Progenitor cell of endocrine pancreas (in vitro differentiated cells): ENCODE data around the gene KRTAP25-1. TPM values are rescaled to one million over a fixed set of nuclear protein-coding genes. Genes with fewer than 3 reads are reported as not detected.

ENCODE experiments used
- DNase-seq: peaks from one replicate; pipeline ENCODE4 v3.0.0; 2021; ENCODE audit warnings: low spot score; ENCODE audit not compliant: unreplicated experiment
- H3K27ac Mint-ChIP-seq: 2 replicates; pipeline ENCODE4 v1.8.0; 2021; ENCODE audit warnings: mild to moderate bottlenecking, moderate library complexity, mixed read lengths
- H3K27me3 Mint-ChIP-seq: 2 replicates; pipeline ENCODE4 v1.8.0; 2021; ENCODE audit warnings: mixed read lengths
- H3K36me3 Mint-ChIP-seq: 2 replicates; pipeline ENCODE4 v1.8.0; 2022; ENCODE audit warnings: mixed read lengths; ENCODE audit not compliant: insufficient read depth
- H3K4me1 Mint-ChIP-seq: 2 replicates; pipeline ENCODE4 v1.8.0; 2021; ENCODE audit warnings: low read depth, mixed read lengths
- H3K4me3 Mint-ChIP-seq: 2 replicates; pipeline ENCODE4 v1.8.0; 2021; ENCODE audit warnings: low read depth, mild to moderate bottlenecking, moderate library complexity, mixed read lengths
- H3K9me3 Mint-ChIP-seq: 2 replicates; pipeline ENCODE4 v1.8.0; 2021; ENCODE audit warnings: low read depth, mixed read lengths
- CTCF ChIP-seq: fragments of 200-600 bp; sonication (generic); IDR thresholded peaks from one replicate; pipeline ENCODE4 v1.5.0; 2021; ENCODE audit warnings: antibody characterized with exemption, mild to moderate bottlenecking; ENCODE audit not compliant: unreplicated experiment
- total RNA-seq: library from RNA; stranded (reverse); gene quantifications from 2 replicates; pipeline ENCODE4 v1.2.1, GENCODE V29; 2021

The KRTAP25-1 gene
- total RNA-seq, 1 donor from 2014 or later: not detected

GRCh38 chr21:30255679-30256078, 33.6 kb downstream of the KRTAP25-1 start:
- no peak for DNase-seq
- Mint-ChIP-seq H3K27me3 (no peaks in the 10 kb centered on the region), H3K4me1 (no peaks in the 10 kb centered on the region), H3K27ac (no peak overlapping the region), H3K4me3 (no peak overlapping the region), H3K9me3 (no peaks in the 10 kb centered on the region), H3K36me3 (no peaks in the 10 kb centered on the region)
- no peak for TF ChIP-seq CTCF

GRCh38 chr21:30251781-30252180, 37.5 kb downstream of the KRTAP25-1 start:
- DNase-seq: no peak
- Mint-ChIP-seq H3K9me3 (no peaks in the 10 kb centered on the region), H3K4me1 (no peaks in the 10 kb centered on the region), H3K4me3 (no peak overlapping the region), H3K36me3 (no peaks in the 10 kb centered on the region), H3K27ac (no peak overlapping the region), H3K27me3 (no peaks in the 10 kb centered on the region)
- TF ChIP-seq CTCF: no peak

GRCh38 chr21:30249936-30250335, 39.4 kb downstream of the KRTAP25-1 start:
- no peaks in the 10 kb centered on the region for H3K9me3 Mint-ChIP-seq
- TF ChIP-seq CTCF: no peak
- no peak for DNase-seq
- no peak overlapping the region for H3K27ac Mint-ChIP-seq
- no peak overlapping the region for H3K4me3 Mint-ChIP-seq
- no peaks in the 10 kb centered on the region for H3K4me1 Mint-ChIP-seq
- H3K36me3 Mint-ChIP-seq: no peaks in the 10 kb centered on the region
- no peaks in the 10 kb centered on the region for H3K27me3 Mint-ChIP-seq

- Mint-ChIP-seq H3K27me3 (no peaks in the 10 kb centered on the region), H3K4me3 (no peak overlapping the region), H3K27ac (no peak overlapping the region), H3K36me3 (no peaks in the 10 kb centered on the region), H3K4me1 (peaks cover 5% of the 10 kb centered on the region), H3K9me3 (no peaks in the 10 kb centered on the region)
- DNase-seq: no peak
- no peak for TF ChIP-seq CTCF
Measured at GRCh38 chr21:30248844-30249243, 40.5 kb downstream of the KRTAP25-1 start.

GRCh38 chr21:30245061-30245460, 44.3 kb downstream of the KRTAP25-1 start:
- H3K4me1 Mint-ChIP-seq: peaks cover 10% of the 10 kb centered on the region
- H3K4me3 Mint-ChIP-seq: no peak overlapping the region
- no peaks in the 10 kb centered on the region for H3K36me3 Mint-ChIP-seq
- H3K27me3 Mint-ChIP-seq: no peaks in the 10 kb centered on the region
- TF ChIP-seq CTCF: no peak
- no peaks in the 10 kb centered on the region for H3K9me3 Mint-ChIP-seq
- no peak overlapping the region for H3K27ac Mint-ChIP-seq
- no peak for DNase-seq

GRCh38 chr21:30243691-30244090, 45.6 kb downstream of the KRTAP25-1 start:
- no peak for TF ChIP-seq CTCF
- Mint-ChIP-seq H3K9me3 (no peaks in the 10 kb centered on the region), H3K4me1 (peaks cover 15% of the 10 kb centered on the region), H3K4me3 (no peak overlapping the region), H3K36me3 (no peaks in the 10 kb centered on the region), H3K27ac (peak overlapping the region; percentile 62), H3K27me3 (no peaks in the 10 kb centered on the region)
- no peak for DNase-seq
